CD14-positive monocyte (primary cell): Measurements from ENCODE around the gene RERE. TPM values are rescaled to one million over a fixed set of nuclear protein-coding genes. Genes with fewer than 3 reads are reported as not detected.

Experiments
- DNase-seq, 3 donors: peaks; one replicate each; pipeline ENCODE4 v3.0.0-alpha.2; 2011 to 2022
- H2AFZ ChIP-seq: 2 replicates; pipeline ENCODE4 v1.6.0; 2012; ENCODE audit warnings: mild to moderate bottlenecking, low read depth, low read length, inconsistent platforms; ENCODE audit not compliant: insufficient read depth, poor library complexity, severe bottlenecking
- H3K27ac ChIP-seq, 2 donors: 1 replicate in 1 of 2; 2 replicates in 1 of 2; pipeline ENCODE4 v1.5.1; 2012 to 2013; ENCODE audit warnings: low read length in 2 of 2, control low read depth in 1 of 2, inconsistent platforms in 1 of 2, low read depth in 1 of 2, mild to moderate bottlenecking in 1 of 2
- H3K27me3 ChIP-seq, 2 donors: one replicate each; pipeline versions ENCODE4 v1.6.0 to v1.6.1; 2011 to 2013; ENCODE audit warnings: low read length in 2 of 2; ENCODE audit not compliant: control insufficient read depth in 2 of 2, insufficient read depth in 2 of 2
- H3K36me3 ChIP-seq, 2 donors: replicated peaks in 1 of 2; 1 replicate in 1 of 2; 2 replicates in 1 of 2; pipeline versions ENCODE4 v1.5.1 to v1.6.1; 2012 to 2013; ENCODE audit warnings: low read length in 2 of 2, control low read depth in 1 of 2, inconsistent platforms in 1 of 2, mild to moderate bottlenecking in 1 of 2; ENCODE audit not compliant: insufficient read depth in 2 of 2, control insufficient read depth in 1 of 2
- H3K4me1 ChIP-seq, 2 donors: 1 replicate in 1 of 2; 2 replicates in 1 of 2; pipeline versions ENCODE4 v1.5.1 to v1.6.1; 2012 to 2013; ENCODE audit warnings: low read length in 2 of 2, control low read depth in 1 of 2, inconsistent platforms in 1 of 2, mild to moderate bottlenecking in 1 of 2, moderate library complexity in 1 of 2; ENCODE audit not compliant: insufficient read depth in 2 of 2, control insufficient read depth in 1 of 2
- H3K4me2 ChIP-seq: replicated peaks from 2 replicates; pipeline ENCODE3; 2012; ENCODE audit warnings: low read length, moderate library complexity, mild to moderate bottlenecking; ENCODE audit not compliant: poor library complexity, severe bottlenecking; ENCODE audit errors: extremely low read depth
- H3K4me3 ChIP-seq, 3 experiments: fragments of 200-600 bp in 1 of 3; sonication (generic) in 1 of 3; replicated peaks in 1 of 3; 1 replicate in 2 of 3; 2 replicates in 1 of 3; pipeline ENCODE4 v1.5.1; 2011 to 2013; ENCODE audit warnings: low read length in 3 of 3, mild to moderate bottlenecking in 3 of 3, control low read depth in 2 of 3, low read depth in 2 of 3, inconsistent platforms in 1 of 3, moderate library complexity in 1 of 3
- H3K79me2 ChIP-seq: 2 replicates; pipeline ENCODE4 v1.6.0; 2012; ENCODE audit warnings: mild to moderate bottlenecking, control low read depth, inconsistent platforms, low read length, moderate library complexity; ENCODE audit not compliant: insufficient read depth
- H3K9ac ChIP-seq: 2 replicates; pipeline ENCODE4 v1.6.0; 2017; ENCODE audit warnings: low read length, mild to moderate bottlenecking; ENCODE audit not compliant: insufficient read depth, poor library complexity, severe bottlenecking
- H3K9me3 ChIP-seq, 2 donors: replicated peaks in 1 of 2; 1 replicate in 1 of 2; 2 replicates in 1 of 2; pipeline versions ENCODE4 v1.5.1 to v1.6.1; 2012 to 2013; ENCODE audit warnings: low read length in 2 of 2, control low read depth in 1 of 2; ENCODE audit not compliant: control insufficient read depth in 1 of 2, insufficient read depth in 1 of 2
- H4K20me1 ChIP-seq: 2 replicates; pipeline ENCODE4 v1.6.0; 2012; ENCODE audit warnings: mild to moderate bottlenecking, low read length, control low read depth, moderate library complexity; ENCODE audit not compliant: insufficient read depth
- H3K27ac Mint-ChIP-seq, 7 donors: one replicate each; pipeline ENCODE4 v1.8.0; 2020; ENCODE audit warnings: mild to moderate bottlenecking in 7 of 7, mixed read lengths in 7 of 7, moderate library complexity in 6 of 7, inconsistent platforms in 2 of 7
- H3K27me3 Mint-ChIP-seq, 3 donors: one replicate each; pipeline ENCODE4 v1.8.0; 2021 to 2022; ENCODE audit warnings: low read depth in 3 of 3, mild to moderate bottlenecking in 3 of 3, mixed read lengths in 3 of 3, moderate library complexity in 3 of 3, inconsistent platforms in 1 of 3
- H3K36me3 Mint-ChIP-seq, 2 donors: one replicate each; pipeline ENCODE4 v1.8.0; 2020; ENCODE audit warnings: mixed read lengths in 2 of 2, inconsistent platforms in 1 of 2, mild to moderate bottlenecking in 1 of 2
- H3K4me1 Mint-ChIP-seq: one replicate; pipeline ENCODE4 v1.8.0; 2020; ENCODE audit warnings: mild to moderate bottlenecking, mixed read lengths
- H3K4me3 Mint-ChIP-seq, 2 donors: one replicate each; pipeline ENCODE4 v1.8.0; 2020; ENCODE audit warnings: mild to moderate bottlenecking in 2 of 2, mixed read lengths in 2 of 2, moderate library complexity in 1 of 2
- H3K9me3 Mint-ChIP-seq, 7 donors: one replicate each; pipeline ENCODE4 v1.8.0; 2020 to 2022; ENCODE audit warnings: mixed read lengths in 7 of 7, mild to moderate bottlenecking in 6 of 7, moderate library complexity in 6 of 7, inconsistent platforms in 2 of 7
- WGBS: methylation state at CpG from one replicate; pipeline ENCODE4 v1.1.5; 2013; ENCODE audit warnings: missing lambda C conversion rate; ENCODE audit not compliant: insufficient coverage; 5-methylcytosine and 5-hydroxymethylcytosine counted together
- intact Hi-C, 2 donors: fragments of 100-400 bp; cut with micrococcal nuclease; formaldehyde crosslinking; loops; one replicate each; pipeline versions ENCODE4 v1.15.0 to v1.15.1; 2023
- polyA plus RNA-seq, 3 donors: library from polyadenylated mRNA; depleted of rRNA in 1 of 3; unstranded in 2 of 3; stranded (reverse) in 1 of 3; fragments of 300-500 nt in 2 of 3; fragments of >200 nt in 1 of 3; fragmentation: Illumina TruSeq in 2 of 3; gene quantifications; 1 replicate in 2 of 3; 2 replicates in 1 of 3; pipeline ENCODE4 v1.2.3, GENCODE V29; 2012 to 2021
- TF ChIP-seq, protein P1 (sequence below): fragments of 200-600 bp; IDR thresholded peaks from one replicate; pipeline ENCODE4 v1.8.0; 2022; ENCODE audit warnings: antibody characterized with exemption, mild to moderate bottlenecking

The RERE gene
- polyA plus RNA-seq, 3 donors = 1.2 to 19.4 (median 3.8) TPM

- no peak overlapping the region for H3K27ac Mint-ChIP-seq
- Histone ChIP-seq H3K9ac (no peak overlapping the region), H2AFZ (no peak overlapping the region), H3K9me3 (peaks cover 0 to 5% of the 10 kb centered on the region in 2 donors), H3K27ac (no peak overlapping the region), H3K27me3 (no peaks in the 10 kb centered on the region), H3K4me1 (no peaks in the 10 kb centered on the region), H3K79me2 (no peaks in the 10 kb centered on the region), H4K20me1 (no peaks in the 10 kb centered on the region), H3K4me2 (no peak overlapping the region), H3K4me3 (no peak overlapping the region), H3K36me3 (no peaks in the 10 kb centered on the region)
- WGBS = 94% methylated on average over 22 of the region's 27 CpGs
- H3K36me3 Mint-ChIP-seq = no peaks in the 10 kb centered on the region
- H3K9me3 Mint-ChIP-seq = peaks cover 5 to 12% (median 7%) of the 10 kb centered on the region in 7 donors
- TF ChIP-seq, protein P1, sequence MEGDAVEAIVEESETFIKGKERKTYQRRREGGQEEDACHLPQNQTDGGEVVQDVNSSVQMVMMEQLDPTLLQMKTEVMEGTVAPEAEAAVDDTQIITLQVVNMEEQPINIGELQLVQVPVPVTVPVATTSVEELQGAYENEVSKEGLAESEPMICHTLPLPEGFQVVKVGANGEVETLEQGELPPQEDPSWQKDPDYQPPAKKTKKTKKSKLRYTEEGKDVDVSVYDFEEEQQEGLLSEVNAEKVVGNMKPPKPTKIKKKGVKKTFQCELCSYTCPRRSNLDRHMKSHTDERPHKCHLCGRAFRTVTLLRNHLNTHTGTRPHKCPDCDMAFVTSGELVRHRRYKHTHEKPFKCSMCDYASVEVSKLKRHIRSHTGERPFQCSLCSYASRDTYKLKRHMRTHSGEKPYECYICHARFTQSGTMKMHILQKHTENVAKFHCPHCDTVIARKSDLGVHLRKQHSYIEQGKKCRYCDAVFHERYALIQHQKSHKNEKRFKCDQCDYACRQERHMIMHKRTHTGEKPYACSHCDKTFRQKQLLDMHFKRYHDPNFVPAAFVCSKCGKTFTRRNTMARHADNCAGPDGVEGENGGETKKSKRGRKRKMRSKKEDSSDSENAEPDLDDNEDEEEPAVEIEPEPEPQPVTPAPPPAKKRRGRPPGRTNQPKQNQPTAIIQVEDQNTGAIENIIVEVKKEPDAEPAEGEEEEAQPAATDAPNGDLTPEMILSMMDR = no peak
- intact Hi-C loops = no loop called here
- H3K4me3 Mint-ChIP-seq = no peak overlapping the region
- peaks cover 4 to 5% (median 4%) of the 10 kb centered on the region in 3 donors for H3K27me3 Mint-ChIP-seq
- H3K4me1 Mint-ChIP-seq = no peaks in the 10 kb centered on the region
- DNase-seq = no peak
Observed at GRCh38 chr1:8335246-8335645, 482.2 kb downstream of the RERE start.

DNA sequence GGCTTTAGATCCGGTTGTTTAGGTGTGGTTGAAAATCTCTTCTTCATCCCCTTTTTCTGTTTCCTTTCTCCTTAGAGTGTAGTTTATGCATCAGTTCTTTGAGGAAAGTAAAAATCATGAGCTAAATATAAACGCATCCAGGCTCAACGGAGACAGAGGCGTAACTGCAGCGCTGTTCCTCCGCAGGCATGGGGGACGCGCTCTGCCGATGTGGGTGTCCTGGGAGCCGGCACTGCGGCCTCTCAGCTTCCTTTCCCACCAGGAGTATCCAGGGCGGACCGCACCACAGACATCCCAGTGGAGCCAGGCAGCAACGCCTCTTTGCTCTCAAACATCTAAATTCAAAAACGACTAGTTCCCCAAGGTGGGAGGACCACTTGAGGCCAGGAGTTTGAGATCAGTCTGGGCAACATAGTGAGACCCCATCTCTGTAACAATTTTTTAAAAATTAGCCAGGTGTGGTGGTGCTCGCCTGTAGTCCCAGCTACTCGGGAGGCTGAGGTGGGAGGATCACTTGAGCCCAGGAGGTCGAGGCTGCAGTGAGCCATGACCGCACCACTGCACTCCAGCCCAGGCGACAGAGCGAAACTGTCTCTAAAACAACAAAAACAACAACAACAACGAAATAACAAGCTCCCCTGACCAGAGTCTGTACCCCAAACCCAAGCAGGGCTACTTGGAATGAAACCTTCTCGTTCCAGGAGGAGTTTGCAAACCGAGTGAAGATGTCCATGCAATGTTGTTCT, 483.2 kb downstream of the RERE start:
- intact Hi-C loops = no loop called here
- Histone ChIP-seq H4K20me1 (no peaks in the 10 kb centered on the region), H3K9me3 (peaks cover 0 to 5% of the 10 kb centered on the region in 2 donors), H3K4me3 (no peak overlapping the region), H3K4me1 (no peaks in the 10 kb centered on the region), H3K36me3 (no peaks in the 10 kb centered on the region), H3K27me3 (no peaks in the 10 kb centered on the region), H3K27ac (no peak overlapping the region), H3K79me2 (no peaks in the 10 kb centered on the region), H3K9ac (no peak overlapping the region), H3K4me2 (no peak overlapping the region), H2AFZ (no peak overlapping the region)
- H3K27ac Mint-ChIP-seq = no peak overlapping the region
- peaks cover 5 to 12% (median 8%) of the 10 kb centered on the region in 7 donors for H3K9me3 Mint-ChIP-seq
- no peaks in the 10 kb centered on the region for H3K36me3 Mint-ChIP-seq
- DNase-seq = no peak
- TF ChIP-seq, protein P1 = no peak
- H3K4me3 Mint-ChIP-seq = no peak overlapping the region
- no peaks in the 10 kb centered on the region for H3K4me1 Mint-ChIP-seq
- peaks cover 3 to 10% (median 5%) of the 10 kb centered on the region in 3 donors for H3K27me3 Mint-ChIP-seq
- WGBS = 98% methylated on average over 15 of the region's 24 CpGs
